ENCODE results near the gene SLX9. TPM values are rescaled to one million over a fixed set of nuclear protein-coding genes. Genes with fewer than 3 reads are reported as not detected.

SLX9 gene
- polyA plus RNA-seq, 1 donor (not counting 4 experiments of a cell fraction or from before 2014, with no cell fraction given), result 21.8 TPM

DNA sequence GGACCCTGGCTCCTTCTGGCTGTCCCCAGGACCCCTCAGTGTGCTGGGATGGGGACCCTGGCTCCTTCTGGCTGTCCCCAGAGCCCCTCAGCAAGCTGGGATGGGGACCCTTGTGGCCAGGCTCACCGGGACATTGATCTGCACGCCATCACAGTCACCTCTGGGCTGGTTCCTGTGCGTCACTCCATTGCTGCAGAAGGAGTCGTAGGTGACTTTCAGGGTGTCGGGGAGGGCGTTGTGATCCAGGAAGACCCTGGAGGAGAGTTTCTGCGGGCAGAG is 46.6 kb upstream of the SLX9 start:
- Histone ChIP-seq H3K36me3 (ENCODE audit: control insufficient read depth in 2 of 2, extremely low read depth in 1 of 2, insufficient read depth in 2 of 2, low read length in 2 of 2) (no peaks in the 10 kb centered on the region), H3K4me3 (ENCODE audit: control insufficient read depth in 2 of 3, extremely low read depth in 1 of 3, insufficient read depth in 2 of 3, low read depth in 1 of 3, low read length in 3 of 3) (no peak overlapping the region), H3K27ac (ENCODE audit: control insufficient read depth, insufficient read depth, low read length) (no peak overlapping the region), H3K4me2 (ENCODE audit: control insufficient read depth, extremely low read depth, insufficient read depth, low read depth, low read length) (no peak overlapping the region), H3K9me1 (ENCODE audit: control insufficient read depth, extremely low read depth, insufficient read depth, low read length) (no peaks in the 10 kb centered on the region), H2AFZ (ENCODE audit: control insufficient read depth, low read length) (no peak overlapping the region), H3K27me3 (ENCODE audit: control insufficient read depth, extremely low read depth, insufficient read depth, low read length) (peaks cover 73% of the 10 kb centered on the region), H3K4me1 (ENCODE audit: control insufficient read depth, extremely low read depth, insufficient read depth, low read length) (peaks cover 12% of the 10 kb centered on the region), H3K9me3 (ENCODE audit: control insufficient read depth, low read depth, low read length) (no peaks in the 10 kb centered on the region), H3K9ac (ENCODE audit: control insufficient read depth, extremely low read depth, insufficient read depth, low read length) (no peak overlapping the region), H3K79me2 (ENCODE audit: control insufficient read depth, insufficient read depth, low read length) (no peaks in the 10 kb centered on the region), H4K20me1 (ENCODE audit: control insufficient read depth, extremely low read depth, insufficient read depth, low read length) (no peaks in the 10 kb centered on the region)
- FAIRE-seq (no peak), DNase-seq (ENCODE audit: low read depth, low spot score) (no peak)
- no peak for TF ChIP-seq EZH2 (IDR thresholded peaks at IDR 0.05; ENCODE audit: low read length)
- TF ChIP-seq, protein P1, sequence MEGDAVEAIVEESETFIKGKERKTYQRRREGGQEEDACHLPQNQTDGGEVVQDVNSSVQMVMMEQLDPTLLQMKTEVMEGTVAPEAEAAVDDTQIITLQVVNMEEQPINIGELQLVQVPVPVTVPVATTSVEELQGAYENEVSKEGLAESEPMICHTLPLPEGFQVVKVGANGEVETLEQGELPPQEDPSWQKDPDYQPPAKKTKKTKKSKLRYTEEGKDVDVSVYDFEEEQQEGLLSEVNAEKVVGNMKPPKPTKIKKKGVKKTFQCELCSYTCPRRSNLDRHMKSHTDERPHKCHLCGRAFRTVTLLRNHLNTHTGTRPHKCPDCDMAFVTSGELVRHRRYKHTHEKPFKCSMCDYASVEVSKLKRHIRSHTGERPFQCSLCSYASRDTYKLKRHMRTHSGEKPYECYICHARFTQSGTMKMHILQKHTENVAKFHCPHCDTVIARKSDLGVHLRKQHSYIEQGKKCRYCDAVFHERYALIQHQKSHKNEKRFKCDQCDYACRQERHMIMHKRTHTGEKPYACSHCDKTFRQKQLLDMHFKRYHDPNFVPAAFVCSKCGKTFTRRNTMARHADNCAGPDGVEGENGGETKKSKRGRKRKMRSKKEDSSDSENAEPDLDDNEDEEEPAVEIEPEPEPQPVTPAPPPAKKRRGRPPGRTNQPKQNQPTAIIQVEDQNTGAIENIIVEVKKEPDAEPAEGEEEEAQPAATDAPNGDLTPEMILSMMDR (optimal IDR thresholded peaks at IDR 0.05 in 1 of 3, IDR thresholded peaks at IDR 0.05 in 1 of 3, conservative IDR thresholded peaks at IDR 0.05 in 1 of 3; ENCODE audit: extremely low read depth in 1 of 3, insufficient read depth in 2 of 3, low read length in 3 of 3), result no peak
- dilution Hi-C loops (cut with MboI; ENCODE audit: extremely low pct_ligation_motif_present, low sequenced_read_pairs), result no loop called here

DNA sequence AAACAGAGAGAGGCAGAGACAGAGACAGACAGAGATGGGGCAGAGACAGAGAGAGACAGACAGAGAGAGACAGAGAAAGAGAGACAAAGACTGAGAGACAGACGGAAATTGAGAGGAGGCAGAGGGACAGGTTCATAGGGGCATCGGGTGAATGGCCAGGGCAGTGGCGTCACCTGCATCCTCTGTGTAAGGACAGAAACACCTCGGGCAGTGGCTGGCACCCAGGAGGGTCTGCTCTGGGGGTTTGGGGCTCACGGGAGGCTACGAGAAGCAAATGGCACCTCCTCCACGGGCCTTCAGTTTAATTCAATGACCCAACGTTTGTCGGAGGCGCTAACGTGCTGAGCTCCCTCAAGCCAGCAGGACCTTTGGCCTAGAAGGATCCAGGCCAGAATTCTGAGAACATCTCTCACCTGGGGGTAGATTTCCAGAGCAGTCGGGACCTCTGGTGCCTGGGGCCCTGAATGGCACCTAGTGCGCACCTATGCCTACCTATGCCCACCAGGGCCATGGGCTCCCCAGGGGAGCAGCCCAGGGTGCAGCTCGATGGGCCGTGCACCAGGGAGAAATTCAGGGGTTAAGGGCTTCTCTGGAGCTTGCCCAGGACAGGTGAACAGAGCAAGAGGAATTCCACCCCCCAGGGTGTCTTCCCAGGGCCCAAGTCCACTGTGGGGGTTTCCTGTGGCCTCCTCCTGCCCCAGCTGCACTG is 45.7 kb upstream of the SLX9 start:
- no peak overlapping the region for H2AFZ ChIP-seq (ENCODE audit: control insufficient read depth, low read length)
- dilution Hi-C loops (cut with MboI; ENCODE audit: extremely low pct_ligation_motif_present, low sequenced_read_pairs), result no loop called here
- no peaks in the 10 kb centered on the region for H3K9me1 ChIP-seq (ENCODE audit: control insufficient read depth, extremely low read depth, insufficient read depth, low read length)
- no peaks in the 10 kb centered on the region for H3K9me3 ChIP-seq (ENCODE audit: control insufficient read depth, low read depth, low read length)
- FAIRE-seq (no peak), DNase-seq (ENCODE audit: low read depth, low spot score) (no peak)
- H3K36me3 ChIP-seq (ENCODE audit: control insufficient read depth in 2 of 2, extremely low read depth in 1 of 2, insufficient read depth in 2 of 2, low read length in 2 of 2), result no peaks in the 10 kb centered on the region
- TF ChIP-seq EZH2 (IDR thresholded peaks at IDR 0.05; ENCODE audit: low read length), result no peak
- TF ChIP-seq, protein P1 (optimal IDR thresholded peaks at IDR 0.05 in 1 of 3, IDR thresholded peaks at IDR 0.05 in 1 of 3, conservative IDR thresholded peaks at IDR 0.05 in 1 of 3; ENCODE audit: extremely low read depth in 1 of 3, insufficient read depth in 2 of 3, low read length in 3 of 3), result no peak
- H3K4me1 ChIP-seq (ENCODE audit: control insufficient read depth, extremely low read depth, insufficient read depth, low read length), result peaks cover 10% of the 10 kb centered on the region
- H3K79me2 ChIP-seq (ENCODE audit: control insufficient read depth, insufficient read depth, low read length), result no peaks in the 10 kb centered on the region
- H3K4me2 ChIP-seq (ENCODE audit: control insufficient read depth, extremely low read depth, insufficient read depth, low read depth, low read length), result no peak overlapping the region
- H3K4me3 ChIP-seq (ENCODE audit: control insufficient read depth in 2 of 3, extremely low read depth in 1 of 3, insufficient read depth in 2 of 3, low read depth in 1 of 3, low read length in 3 of 3), result no peak overlapping the region
- no peak overlapping the region for H3K9ac ChIP-seq (ENCODE audit: control insufficient read depth, extremely low read depth, insufficient read depth, low read length)
- H3K27ac ChIP-seq (ENCODE audit: control insufficient read depth, insufficient read depth, low read length), result no peak overlapping the region
- H3K27me3 ChIP-seq (ENCODE audit: control insufficient read depth, extremely low read depth, insufficient read depth, low read length), result peaks cover 73% of the 10 kb centered on the region
- H4K20me1 ChIP-seq (ENCODE audit: control insufficient read depth, extremely low read depth, insufficient read depth, low read length), result no peaks in the 10 kb centered on the region

All from keratinocyte (primary cell).